SK-N-SH treated with all-trans-retinoic acid at 6 μM for 48 hours (cell line): ENCODE data around the gene CHST11.

ENCODE experiments used
- ATAC-seq: fragments of 200-7000 bp; cut with Tn5 transposase; 3 replicates; pipeline ENCODE4 v1.9.1; 2020; ENCODE audit warnings: mild to moderate bottlenecking, moderate library complexity
- ARNTL ChIP-seq: fragments of 450-650 bp; formaldehyde crosslinking; IDR thresholded peaks from 2 replicates; pipeline ENCODE4 v1.5.0; 2020; ENCODE audit warnings: low read depth, mild to moderate bottlenecking, moderate library complexity, borderline replicate concordance
- BACH2 ChIP-seq: fragments of 250-450 bp; sonication (Bioruptor Pico); IDR thresholded peaks from 2 replicates; pipeline ENCODE4 v1.9.0; 2021; ENCODE audit warnings: mild to moderate bottlenecking, borderline replicate concordance
- CSDC2 ChIP-seq: fragments of 250-450 bp; sonication (Bioruptor Pico); IDR thresholded peaks from 2 replicates; pipeline ENCODE4 v1.5.0; 2020; ENCODE audit warnings: mild to moderate bottlenecking, moderate library complexity
- CSRNP3 ChIP-seq: fragments of 250-450 bp; sonication (Bioruptor Pico); IDR thresholded peaks from 2 replicates; pipeline ENCODE4 v1.5.1; 2021; ENCODE audit warnings: mild to moderate bottlenecking, moderate library complexity
- ESRRG ChIP-seq: fragments of 250-450 bp; sonication (Bioruptor Pico); IDR thresholded peaks from 2 replicates; pipeline ENCODE4 v1.6.1; 2021; ENCODE audit warnings: mild to moderate bottlenecking
- GLIS3 ChIP-seq: fragments of 250-450 bp; sonication (Bioruptor Pico); IDR thresholded peaks from 2 replicates; pipeline ENCODE4 v1.5.0; 2020; ENCODE audit warnings: mild to moderate bottlenecking, moderate library complexity
- ISL1 ChIP-seq: fragments of 250-450 bp; sonication (Bioruptor Pico); IDR thresholded peaks from 2 replicates; pipeline ENCODE4 v2.1.2; 2022; ENCODE audit warnings: mild to moderate bottlenecking, moderate library complexity
- OSR1 ChIP-seq: fragments of 250-450 bp; sonication (Bioruptor Pico); IDR thresholded peaks from 2 replicates; pipeline ENCODE4 v1.8.0; 2022; ENCODE audit warnings: moderate library complexity, mild to moderate bottlenecking, inconsistent platforms
- SNAI2 ChIP-seq: fragments of 250-450 bp; sonication (Bioruptor Pico); IDR thresholded peaks from 2 replicates; pipeline ENCODE4 v1.5.0; 2020; ENCODE audit warnings: mild to moderate bottlenecking, moderate library complexity
- TCF4 ChIP-seq: fragments of 250-450 bp; sonication (Bioruptor Pico); IDR thresholded peaks from 2 replicates; pipeline ENCODE4 v1.8.0; 2021; ENCODE audit warnings: mild to moderate bottlenecking, moderate library complexity, borderline replicate concordance
- TOX ChIP-seq: fragments of 250-450 bp; sonication (Bioruptor Pico); IDR thresholded peaks from 2 replicates; pipeline ENCODE4 v1.8.0; 2021; ENCODE audit warnings: mild to moderate bottlenecking, moderate library complexity, borderline replicate concordance
- ZC3H10 ChIP-seq: fragments of 250-450 bp; sonication (Bioruptor Pico); IDR thresholded peaks from 2 replicates; pipeline ENCODE4 v1.5.1; 2021; ENCODE audit warnings: mild to moderate bottlenecking, moderate library complexity
- ZFP3 ChIP-seq: fragments of 250-450 bp; sonication (Bioruptor Pico); IDR thresholded peaks from 2 replicates; pipeline ENCODE4 v1.5.0; 2020; ENCODE audit warnings: mild to moderate bottlenecking, moderate library complexity
- ZFP30 ChIP-seq: fragments of 450-650 bp; formaldehyde crosslinking; IDR thresholded peaks from 2 replicates; pipeline ENCODE4 v1.5.0; 2022; ENCODE audit warnings: mild to moderate bottlenecking, moderate library complexity
- ZNF565 ChIP-seq: fragments of 450-650 bp; formaldehyde crosslinking; conservative IDR thresholded peaks from 2 replicates; pipeline ENCODE4 v1.5.0; 2020; ENCODE audit warnings: low read depth, mild to moderate bottlenecking, moderate library complexity
- ZNF8 ChIP-seq: fragments of 450-650 bp; formaldehyde crosslinking; IDR thresholded peaks from 2 replicates; pipeline ENCODE4 v1.5.0; 2020; ENCODE audit warnings: mild to moderate bottlenecking, moderate library complexity
- TF ChIP-seq, protein P1 (sequence below): fragments of 250-450 bp; sonication (Bioruptor Pico); IDR thresholded peaks from 2 replicates; pipeline ENCODE4 v1.8.0; 2021; ENCODE audit warnings: low read depth, mild to moderate bottlenecking, moderate library complexity, borderline replicate concordance
- TF ChIP-seq, protein P2 (sequence below): fragments of 250-450 bp; sonication (Bioruptor Pico); IDR thresholded peaks from 2 replicates; pipeline ENCODE4 v1.8.0; 2020; ENCODE audit warnings: mild to moderate bottlenecking, moderate library complexity, borderline replicate concordance
- TF ChIP-seq, protein P3 (sequence below): fragments of 250-450 bp; sonication (Bioruptor Pico); IDR thresholded peaks from 2 replicates; pipeline ENCODE4 v1.5.0; 2020; ENCODE audit warnings: mild to moderate bottlenecking, moderate library complexity
- TF ChIP-seq, protein P4 (sequence below): fragments of 250-450 bp; sonication (Bioruptor Pico); IDR thresholded peaks from 2 replicates; pipeline ENCODE4 v1.5.1; 2020; ENCODE audit warnings: low read depth, mild to moderate bottlenecking, moderate library complexity

The CHST11 gene

GRCh38 chr12:104490186-104490585 is 33.4 kb downstream of the CHST11 start:
- no peak for TF ChIP-seq CSRNP3
- TF ChIP-seq ZFP3 (CRISPR knock-in tag) = no peak
- no peak for TF ChIP-seq ISL1
- ATAC-seq = no peak

GRCh38 chr12:104490850-104491249 is 34.1 kb downstream of the CHST11 start:
- TF ChIP-seq CSRNP3 (no peak), GLIS3 (CRISPR knock-in tag) (no peak), OSR1 (CRISPR knock-in tag) (no peak), TCF4 (CRISPR knock-in tag) (no peak), ARNTL (CRISPR knock-in tag) (no peak), ZFP3 (CRISPR knock-in tag) (no peak), ZFP30 (CRISPR knock-in tag) (no peak), SNAI2 (CRISPR knock-in tag) (no peak), ESRRG (CRISPR knock-in tag) (no peak), CSDC2 (CRISPR knock-in tag) (no peak), ZNF8 (CRISPR knock-in tag) (no peak), TOX (CRISPR knock-in tag) (no peak), ISL1 (no peak), BACH2 (CRISPR knock-in tag) (no peak), ZNF565 (CRISPR knock-in tag) (no peak), ZC3H10 (CRISPR knock-in tag) (no peak)
- TF ChIP-seq, protein P1, sequence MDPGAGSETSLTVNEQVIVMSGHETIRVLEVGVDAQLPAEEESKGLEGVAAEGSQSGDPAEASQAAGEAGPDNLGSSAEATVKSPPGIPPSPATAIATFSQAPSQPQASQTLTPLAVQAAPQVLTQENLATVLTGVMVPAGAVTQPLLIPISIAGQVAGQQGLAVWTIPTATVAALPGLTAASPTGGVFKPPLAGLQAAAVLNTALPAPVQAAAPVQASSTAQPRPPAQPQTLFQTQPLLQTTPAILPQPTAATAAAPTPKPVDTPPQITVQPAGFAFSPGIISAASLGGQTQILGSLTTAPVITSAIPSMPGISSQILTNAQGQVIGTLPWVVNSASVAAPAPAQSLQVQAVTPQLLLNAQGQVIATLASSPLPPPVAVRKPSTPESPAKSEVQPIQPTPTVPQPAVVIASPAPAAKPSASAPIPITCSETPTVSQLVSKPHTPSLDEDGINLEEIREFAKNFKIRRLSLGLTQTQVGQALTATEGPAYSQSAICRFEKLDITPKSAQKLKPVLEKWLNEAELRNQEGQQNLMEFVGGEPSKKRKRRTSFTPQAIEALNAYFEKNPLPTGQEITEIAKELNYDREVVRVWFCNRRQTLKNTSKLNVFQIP (CRISPR knock-in tag) = no peak
- TF ChIP-seq, protein P2, sequence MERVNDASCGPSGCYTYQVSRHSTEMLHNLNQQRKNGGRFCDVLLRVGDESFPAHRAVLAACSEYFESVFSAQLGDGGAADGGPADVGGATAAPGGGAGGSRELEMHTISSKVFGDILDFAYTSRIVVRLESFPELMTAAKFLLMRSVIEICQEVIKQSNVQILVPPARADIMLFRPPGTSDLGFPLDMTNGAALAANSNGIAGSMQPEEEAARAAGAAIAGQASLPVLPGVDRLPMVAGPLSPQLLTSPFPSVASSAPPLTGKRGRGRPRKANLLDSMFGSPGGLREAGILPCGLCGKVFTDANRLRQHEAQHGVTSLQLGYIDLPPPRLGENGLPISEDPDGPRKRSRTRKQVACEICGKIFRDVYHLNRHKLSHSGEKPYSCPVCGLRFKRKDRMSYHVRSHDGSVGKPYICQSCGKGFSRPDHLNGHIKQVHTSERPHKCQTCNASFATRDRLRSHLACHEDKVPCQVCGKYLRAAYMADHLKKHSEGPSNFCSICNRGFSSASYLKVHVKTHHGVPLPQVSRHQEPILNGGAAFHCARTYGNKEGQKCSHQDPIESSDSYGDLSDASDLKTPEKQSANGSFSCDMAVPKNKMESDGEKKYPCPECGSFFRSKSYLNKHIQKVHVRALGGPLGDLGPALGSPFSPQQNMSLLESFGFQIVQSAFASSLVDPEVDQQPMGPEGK = no peak
- TF ChIP-seq, protein P3, sequence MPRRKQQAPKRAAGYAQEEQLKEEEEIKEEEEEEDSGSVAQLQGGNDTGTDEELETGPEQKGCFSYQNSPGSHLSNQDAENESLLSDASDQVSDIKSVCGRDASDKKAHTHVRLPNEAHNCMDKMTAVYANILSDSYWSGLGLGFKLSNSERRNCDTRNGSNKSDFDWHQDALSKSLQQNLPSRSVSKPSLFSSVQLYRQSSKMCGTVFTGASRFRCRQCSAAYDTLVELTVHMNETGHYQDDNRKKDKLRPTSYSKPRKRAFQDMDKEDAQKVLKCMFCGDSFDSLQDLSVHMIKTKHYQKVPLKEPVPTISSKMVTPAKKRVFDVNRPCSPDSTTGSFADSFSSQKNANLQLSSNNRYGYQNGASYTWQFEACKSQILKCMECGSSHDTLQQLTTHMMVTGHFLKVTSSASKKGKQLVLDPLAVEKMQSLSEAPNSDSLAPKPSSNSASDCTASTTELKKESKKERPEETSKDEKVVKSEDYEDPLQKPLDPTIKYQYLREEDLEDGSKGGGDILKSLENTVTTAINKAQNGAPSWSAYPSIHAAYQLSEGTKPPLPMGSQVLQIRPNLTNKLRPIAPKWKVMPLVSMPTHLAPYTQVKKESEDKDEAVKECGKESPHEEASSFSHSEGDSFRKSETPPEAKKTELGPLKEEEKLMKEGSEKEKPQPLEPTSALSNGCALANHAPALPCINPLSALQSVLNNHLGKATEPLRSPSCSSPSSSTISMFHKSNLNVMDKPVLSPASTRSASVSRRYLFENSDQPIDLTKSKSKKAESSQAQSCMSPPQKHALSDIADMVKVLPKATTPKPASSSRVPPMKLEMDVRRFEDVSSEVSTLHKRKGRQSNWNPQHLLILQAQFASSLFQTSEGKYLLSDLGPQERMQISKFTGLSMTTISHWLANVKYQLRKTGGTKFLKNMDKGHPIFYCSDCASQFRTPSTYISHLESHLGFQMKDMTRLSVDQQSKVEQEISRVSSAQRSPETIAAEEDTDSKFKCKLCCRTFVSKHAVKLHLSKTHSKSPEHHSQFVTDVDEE (CRISPR knock-in tag) = no peak
- TF ChIP-seq, protein P4, sequence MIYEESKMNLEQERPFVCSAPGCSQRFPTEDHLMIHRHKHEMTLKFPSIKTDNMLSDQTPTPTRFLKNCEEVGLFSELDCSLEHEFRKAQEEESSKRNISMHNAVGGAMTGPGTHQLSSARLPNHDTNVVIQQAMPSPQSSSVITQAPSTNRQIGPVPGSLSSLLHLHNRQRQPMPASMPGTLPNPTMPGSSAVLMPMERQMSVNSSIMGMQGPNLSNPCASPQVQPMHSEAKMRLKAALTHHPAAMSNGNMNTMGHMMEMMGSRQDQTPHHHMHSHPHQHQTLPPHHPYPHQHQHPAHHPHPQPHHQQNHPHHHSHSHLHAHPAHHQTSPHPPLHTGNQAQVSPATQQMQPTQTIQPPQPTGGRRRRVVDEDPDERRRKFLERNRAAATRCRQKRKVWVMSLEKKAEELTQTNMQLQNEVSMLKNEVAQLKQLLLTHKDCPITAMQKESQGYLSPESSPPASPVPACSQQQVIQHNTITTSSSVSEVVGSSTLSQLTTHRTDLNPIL (CRISPR knock-in tag) = no peak
- TF ChIP-seq, all 23 proteins: peak for 0
- ATAC-seq = no peak

DNA sequence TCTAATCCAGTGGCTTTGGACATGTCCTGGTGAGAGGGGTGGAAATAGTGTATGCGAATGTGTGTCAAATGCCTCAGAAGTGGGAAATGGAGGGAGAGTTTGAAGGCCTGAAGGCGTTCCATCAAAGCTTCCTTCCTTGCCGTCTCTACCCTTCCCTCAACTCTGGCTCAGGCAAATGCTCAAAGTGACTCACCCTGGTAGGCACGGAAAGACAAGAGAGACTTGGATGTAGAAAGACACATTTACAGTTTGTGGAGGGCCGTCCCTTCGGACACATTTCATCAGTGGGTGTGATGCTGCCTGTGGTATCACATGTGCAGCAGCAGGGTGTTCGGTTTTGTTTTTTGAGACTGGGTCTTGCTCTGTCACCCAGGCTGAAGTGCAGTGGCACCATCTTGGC is 36.7 kb downstream of the CHST11 start:
- no peak for ATAC-seq

More for the DNA sequence above, 36.7 kb downstream of the CHST11 start:
- TF ChIP-seq, protein P1 (CRISPR knock-in tag) = no peak
